Fibroblast of pulmonary artery (primary cell): ENCODE measurements around the gene CMSS1.

Experiments
- DNase-seq: peaks from one replicate; pipeline ENCODE4 v3.0.0-alpha.2; 2010; ENCODE audit warnings: low read depth
- H3K4me3 ChIP-seq: replicated peaks from 2 replicates; pipeline ENCODE4 v1.5.1; 2011; ENCODE audit warnings: low read depth, mild to moderate bottlenecking, control low read depth, low read length, moderate library complexity
- TF ChIP-seq, protein P1 (sequence below): IDR thresholded peaks from 2 replicates; pipeline ENCODE4 v1.5.1; 2011; ENCODE audit warnings: mild to moderate bottlenecking, control low read depth, low read length, inconsistent platforms; ENCODE audit errors: missing control alignments

CMSS1 gene

DNA sequence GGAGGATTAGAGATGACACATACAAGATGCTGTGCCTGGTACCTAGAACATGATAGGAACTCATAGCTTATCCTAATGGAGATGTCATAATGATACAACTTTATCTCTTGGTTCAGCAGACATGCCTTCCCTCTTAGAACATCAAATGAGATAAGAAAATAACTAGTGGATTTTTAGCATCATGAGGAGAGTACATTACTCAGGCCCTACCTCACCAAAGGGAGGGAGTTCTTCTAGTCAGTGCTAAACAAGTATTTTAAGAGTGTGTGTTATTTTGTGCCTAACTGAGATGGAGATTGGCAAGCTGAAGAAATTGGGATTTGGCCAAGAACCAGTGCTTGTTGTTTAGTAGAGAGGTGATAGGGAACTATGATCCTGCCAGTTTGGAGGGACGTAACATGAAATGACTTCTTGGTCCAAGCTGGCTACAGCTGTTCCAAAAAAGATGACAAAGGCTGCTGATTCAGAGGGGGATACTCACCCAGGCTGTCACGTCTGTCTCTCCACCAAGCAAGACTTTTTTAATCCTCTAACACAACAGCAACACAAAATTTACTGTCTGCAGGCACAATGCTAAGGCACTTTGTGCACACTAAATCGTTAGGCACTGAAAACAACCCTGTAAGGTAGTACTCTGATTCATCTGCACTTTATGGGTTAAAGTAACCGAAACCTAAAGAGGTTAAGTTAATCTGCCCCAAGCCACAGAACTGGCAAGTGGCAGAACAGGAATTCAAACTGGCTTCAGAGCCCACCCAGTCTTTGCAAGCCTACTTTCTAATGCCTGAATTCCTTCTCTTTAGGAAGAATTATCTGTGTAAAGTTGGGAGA lies 126.5 kb downstream of the CMSS1 start:
- no peak for DNase-seq
- no peak overlapping the region for H3K4me3 ChIP-seq
- TF ChIP-seq, protein P1, sequence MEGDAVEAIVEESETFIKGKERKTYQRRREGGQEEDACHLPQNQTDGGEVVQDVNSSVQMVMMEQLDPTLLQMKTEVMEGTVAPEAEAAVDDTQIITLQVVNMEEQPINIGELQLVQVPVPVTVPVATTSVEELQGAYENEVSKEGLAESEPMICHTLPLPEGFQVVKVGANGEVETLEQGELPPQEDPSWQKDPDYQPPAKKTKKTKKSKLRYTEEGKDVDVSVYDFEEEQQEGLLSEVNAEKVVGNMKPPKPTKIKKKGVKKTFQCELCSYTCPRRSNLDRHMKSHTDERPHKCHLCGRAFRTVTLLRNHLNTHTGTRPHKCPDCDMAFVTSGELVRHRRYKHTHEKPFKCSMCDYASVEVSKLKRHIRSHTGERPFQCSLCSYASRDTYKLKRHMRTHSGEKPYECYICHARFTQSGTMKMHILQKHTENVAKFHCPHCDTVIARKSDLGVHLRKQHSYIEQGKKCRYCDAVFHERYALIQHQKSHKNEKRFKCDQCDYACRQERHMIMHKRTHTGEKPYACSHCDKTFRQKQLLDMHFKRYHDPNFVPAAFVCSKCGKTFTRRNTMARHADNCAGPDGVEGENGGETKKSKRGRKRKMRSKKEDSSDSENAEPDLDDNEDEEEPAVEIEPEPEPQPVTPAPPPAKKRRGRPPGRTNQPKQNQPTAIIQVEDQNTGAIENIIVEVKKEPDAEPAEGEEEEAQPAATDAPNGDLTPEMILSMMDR = no peak

DNA sequence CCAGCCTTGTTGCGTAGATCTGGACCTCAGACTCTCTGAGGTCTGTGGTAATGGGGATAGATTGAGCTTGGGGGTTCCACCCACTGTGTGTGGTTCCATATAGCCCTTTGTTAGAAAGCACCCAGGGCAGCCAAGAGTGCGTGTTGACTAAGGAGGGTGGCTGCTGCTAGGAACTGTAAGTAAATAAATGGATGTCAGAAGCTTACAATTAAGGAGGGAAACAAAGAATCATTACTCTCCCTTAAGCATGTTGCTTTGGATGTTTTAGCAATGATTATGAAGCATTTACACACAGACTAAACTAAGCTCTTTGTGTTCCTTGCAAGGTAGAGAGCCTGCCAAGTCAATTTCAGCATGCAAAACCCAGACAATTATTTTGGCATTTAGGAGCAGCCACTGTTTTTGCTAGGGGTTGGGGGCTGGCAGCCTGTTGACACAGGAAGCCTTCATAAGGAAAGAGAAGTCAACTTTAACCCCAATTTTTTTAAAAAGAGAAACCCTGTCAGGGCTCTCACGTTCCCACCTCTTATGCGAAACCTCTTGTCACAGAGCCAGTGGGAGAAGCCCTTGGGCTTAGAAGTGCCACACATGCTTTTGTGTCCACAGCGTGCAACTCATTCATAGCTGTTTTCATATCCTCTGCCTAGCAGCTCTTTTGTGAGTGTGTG lies 127.8 kb downstream of the CMSS1 start:
- H3K4me3 ChIP-seq = no peak overlapping the region
- DNase-seq = no peak
- TF ChIP-seq, protein P1 = no peak

DNA sequence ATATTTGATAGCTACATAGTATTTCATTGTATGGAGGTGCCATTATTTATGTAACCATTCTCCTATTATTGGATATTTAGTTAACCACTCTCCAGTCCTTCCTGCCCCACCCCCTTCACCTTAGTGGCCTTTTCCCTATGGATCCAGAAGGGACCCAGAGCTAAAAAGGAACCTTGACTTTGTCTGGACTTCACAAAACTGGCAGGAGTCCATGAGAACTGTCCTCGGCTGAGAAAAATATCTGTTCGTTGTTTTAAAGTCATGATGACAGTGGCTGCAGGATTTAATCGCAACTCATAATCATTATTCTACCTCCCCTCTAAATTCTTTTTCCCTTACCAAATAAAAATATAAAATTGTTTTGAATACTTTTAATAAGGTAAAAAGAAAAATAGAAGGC lies 129.7 kb downstream of the CMSS1 start:
- TF ChIP-seq, protein P1 = no peak
- DNase-seq = no peak
- no peak overlapping the region for H3K4me3 ChIP-seq

DNA sequence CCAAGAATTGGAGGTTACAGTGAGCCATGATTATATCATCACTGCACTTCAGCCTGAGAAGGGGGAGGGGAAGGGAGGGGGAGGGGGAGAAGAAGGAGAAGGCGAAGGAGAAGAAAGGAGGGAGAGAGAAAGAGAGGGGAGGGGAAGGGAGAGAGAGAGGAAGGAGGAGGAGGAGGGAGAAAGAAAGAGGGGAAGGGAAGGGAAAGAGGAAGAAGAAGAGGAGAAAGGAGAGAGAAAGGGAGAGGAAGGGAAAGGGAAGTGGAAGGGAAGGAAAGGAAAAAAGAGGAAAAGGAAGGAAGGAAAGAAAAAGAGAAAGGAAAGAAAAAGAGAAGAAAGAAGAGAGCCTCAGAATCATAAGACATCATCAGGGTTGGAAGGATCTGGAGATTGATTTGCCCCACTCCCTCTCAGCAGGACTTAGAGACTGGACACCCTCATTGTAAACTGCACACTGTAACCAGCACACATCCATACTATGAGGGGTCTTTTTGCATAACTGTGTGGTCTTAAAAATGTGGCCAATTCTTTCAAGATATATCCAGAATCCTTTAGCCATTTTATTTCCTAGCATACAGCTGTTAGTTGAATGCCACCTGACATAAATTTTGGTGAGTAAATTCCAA lies 130.9 kb downstream of the CMSS1 start:
- H3K4me3 ChIP-seq = no peak overlapping the region
- TF ChIP-seq, protein P1 = no peak
- DNase-seq = no peak

DNA sequence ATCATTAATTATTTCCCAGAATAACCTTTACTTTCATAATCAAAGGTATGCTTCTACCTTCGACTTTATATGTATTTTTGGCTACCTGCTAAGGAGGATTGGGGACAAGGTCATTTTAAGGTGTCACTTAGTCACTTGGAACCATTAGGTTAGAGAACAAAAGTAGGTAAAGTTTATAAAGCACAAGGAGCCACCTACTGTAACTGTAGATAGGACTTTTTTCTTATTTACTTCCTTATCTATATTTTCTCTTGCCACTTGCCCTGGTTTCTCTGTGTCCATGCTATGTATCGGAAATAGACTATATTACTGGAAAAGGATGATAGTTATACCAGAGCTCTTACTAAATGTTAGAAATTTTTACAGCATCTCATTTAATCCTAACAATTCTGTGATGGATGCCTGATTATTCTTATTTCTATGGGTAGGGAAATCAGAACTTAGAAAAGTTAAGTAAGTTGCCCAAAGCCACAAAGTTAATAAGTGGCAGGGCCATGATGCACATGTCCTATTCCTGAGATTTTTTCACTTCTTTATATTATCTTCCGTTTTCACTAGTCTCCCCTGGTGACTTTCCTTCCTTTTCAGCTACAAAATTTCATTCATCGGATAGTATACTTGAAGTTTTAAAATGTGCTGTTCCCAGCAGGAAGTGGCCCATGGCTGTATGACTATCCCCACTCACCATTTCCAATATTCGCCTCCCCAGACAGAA lies 132.5 kb downstream of the CMSS1 start:
- TF ChIP-seq, protein P1 = no peak
- H3K4me3 ChIP-seq = no peak overlapping the region
- DNase-seq = no peak

DNA sequence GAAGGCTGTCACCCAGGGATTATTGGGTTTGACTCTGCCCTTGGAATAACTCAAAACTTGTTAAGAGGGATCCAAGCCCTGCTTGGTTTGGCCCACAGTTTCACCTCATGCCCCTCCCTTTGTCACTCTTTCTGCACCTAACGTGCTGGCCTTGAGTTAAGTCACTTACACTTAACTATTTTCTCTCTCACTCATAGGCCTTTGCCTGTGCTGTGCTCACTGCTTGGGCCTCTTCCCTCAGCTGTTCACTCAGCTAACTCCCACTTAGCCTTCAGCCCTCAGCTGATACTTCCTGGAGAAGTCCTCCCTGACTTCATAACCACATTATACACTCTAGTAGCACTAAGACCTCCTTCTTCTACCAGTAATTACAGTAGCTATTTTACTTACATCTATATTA lies 133.3 kb downstream of the CMSS1 start:
- DNase-seq = no peak

More for the DNA sequence above, 133.3 kb downstream of the CMSS1 start:
- no peak overlapping the region for H3K4me3 ChIP-seq
- TF ChIP-seq, protein P1 = no peak
